DOHH2 (cell line): Measurements from ENCODE around the gene CHERP.
A peak's percentile ranks its signal among the peaks of the same experiment; 100 is the strongest.
"Not testable (repeated sequence)": the region's sequence is repeated elsewhere in the genome, so short reads cannot be mapped to it uniquely, and the experiment has no call there.

Experiments
- H3F3A ChIP-seq: fragments of 200-600 bp; sonication (generic), shearing (Covaris generic); 2 replicates; pipeline ENCODE4 v1.6.0; 2016; ENCODE audit warnings: antibody characterized with exemption, mild to moderate bottlenecking; ENCODE audit not compliant: control insufficient read depth, insufficient read depth
- H3K27ac ChIP-seq: fragments of 200-600 bp; sonication (generic); 2 replicates; pipeline ENCODE4 v1.5.1; 2014; ENCODE audit warnings: low read depth, mild to moderate bottlenecking, low read length, moderate library complexity
- H3K27me3 ChIP-seq: fragments of 200-600 bp; sonication (generic); 2 replicates; pipeline ENCODE4 v1.6.1; 2014; ENCODE audit warnings: mild to moderate bottlenecking, low read length, mixed read lengths; ENCODE audit not compliant: control insufficient read depth
- H3K36me3 ChIP-seq: fragments of 200-600 bp; sonication (generic); 2 replicates; pipeline ENCODE4 v1.6.1; 2014; ENCODE audit warnings: mild to moderate bottlenecking, low read length, moderate library complexity, mixed read lengths; ENCODE audit not compliant: control insufficient read depth
- H3K4me1 ChIP-seq: fragments of 200-600 bp; sonication (generic); 2 replicates; pipeline ENCODE4 v1.6.1; 2014; ENCODE audit warnings: mild to moderate bottlenecking, low read length, mixed read lengths; ENCODE audit not compliant: control insufficient read depth
- H3K4me2 ChIP-seq: fragments of 200-600 bp; sonication (generic); 2 replicates; pipeline ENCODE4 v1.6.0; 2014; ENCODE audit warnings: mild to moderate bottlenecking, low read length, moderate library complexity
- H3K4me3 ChIP-seq: fragments of 200-600 bp; sonication (generic); 2 replicates; pipeline ENCODE4 v1.5.1; 2014; ENCODE audit warnings: mild to moderate bottlenecking, low read length, mixed read lengths
- H3K79me2 ChIP-seq: fragments of 200-600 bp; sonication (generic); 2 replicates; pipeline ENCODE4 v1.6.1; 2014; ENCODE audit warnings: mild to moderate bottlenecking, low read length, mixed read lengths; ENCODE audit not compliant: control insufficient read depth
- H3K9me2 ChIP-seq: fragments of 200-600 bp; sonication (generic); replicated peaks from 2 replicates; pipeline ENCODE4 v1.6.1; 2014; ENCODE audit warnings: mild to moderate bottlenecking, low read length, mixed read lengths; ENCODE audit not compliant: control insufficient read depth
- H3K9me3 ChIP-seq: fragments of 200-600 bp; sonication (generic); 2 replicates; pipeline ENCODE4 v1.6.1; 2014; ENCODE audit warnings: antibody characterized with exemption, low read length, mixed read lengths; ENCODE audit not compliant: control insufficient read depth, insufficient read depth
- H4K20me1 ChIP-seq: fragments of 200-600 bp; sonication (generic); 2 replicates; pipeline ENCODE4 v1.6.0; 2014; ENCODE audit warnings: low read depth, mild to moderate bottlenecking, antibody characterized with exemption, low read length, moderate library complexity; ENCODE audit not compliant: control insufficient read depth, insufficient read depth
- CTCF ChIP-seq: fragments of 200-600 bp; sonication (generic); IDR thresholded peaks from one replicate; pipeline ENCODE4 v1.5.1; 2014; ENCODE audit warnings: antibody characterized with exemption, mild to moderate bottlenecking, low read depth, low read length; ENCODE audit not compliant: poor library complexity, severe bottlenecking
- EZH2phosphoT487 ChIP-seq: fragments of 200-600 bp; sonication (generic); IDR thresholded peaks from 2 replicates; pipeline ENCODE4 v1.6.1; 2017; ENCODE audit warnings: borderline replicate concordance, mild to moderate bottlenecking, antibody characterized with exemption, low read length, moderate library complexity, mixed read lengths

Gene CHERP

GRCh38 chr19:16497042-16497441 lies 45.2 kb downstream of the CHERP start:
- Histone ChIP-seq H3K9me3 (no peaks in the 10 kb centered on the region), H3K79me2 (peaks cover 33% of the 10 kb centered on the region), H3K4me2 (peak overlapping the region; percentile 78), H3K9me2 (no peaks in the 10 kb centered on the region), H4K20me1 (no peaks in the 10 kb centered on the region), H3F3A (peaks cover 3% of the 10 kb centered on the region; the same call in 1 of the 2 replicates), H3K27ac (no peak overlapping the region), H3K4me1 (peaks cover 24% of the 10 kb centered on the region), H3K4me3 (peak overlapping the region; percentile 89), H3K36me3 (peaks cover 8% of the 10 kb centered on the region), H3K27me3 (no peaks in the 10 kb centered on the region)
- no peak for TF ChIP-seq EZH2phosphoT487
- TF ChIP-seq CTCF = no peak

- H3K4me1 ChIP-seq = peaks cover 24% of the 10 kb centered on the region
- H3F3A ChIP-seq = peaks cover 3% of the 10 kb centered on the region; the same call in 1 of the 2 replicates
- peak overlapping the region; percentile 78 for H3K4me2 ChIP-seq
- no peak overlapping the region for H3K27ac ChIP-seq
- peaks cover 8% of the 10 kb centered on the region for H3K36me3 ChIP-seq
- no peaks in the 10 kb centered on the region for H3K9me2 ChIP-seq
- no peaks in the 10 kb centered on the region for H3K27me3 ChIP-seq
- H3K79me2 ChIP-seq = peaks cover 33% of the 10 kb centered on the region
- no peaks in the 10 kb centered on the region for H4K20me1 ChIP-seq
- H3K4me3 ChIP-seq = peak overlapping the region; percentile 89
- TF ChIP-seq EZH2phosphoT487 (no peak), CTCF (no peak)
- H3K9me3 ChIP-seq = no peaks in the 10 kb centered on the region
Observed at GRCh38 chr19:16496613-16496983, 45.6 kb downstream of the CHERP start.

- Histone ChIP-seq H4K20me1 (no peaks in the 10 kb centered on the region), H3K79me2 (peaks cover 33% of the 10 kb centered on the region), H3F3A (peaks cover 3% of the 10 kb centered on the region; the same call in 1 of the 2 replicates), H3K4me1 (peaks cover 24% of the 10 kb centered on the region), H3K27me3 (no peaks in the 10 kb centered on the region), H3K4me3 (peak within 1 kb of the TSS; percentile 89), H3K9me3 (no peaks in the 10 kb centered on the region), H3K9me2 (no peaks in the 10 kb centered on the region), H3K4me2 (peak within 1 kb of the TSS; percentile 93), H3K36me3 (peaks cover 6% of the 10 kb centered on the region), H3K27ac (no peak within 1 kb of the TSS)
- TF ChIP-seq EZH2phosphoT487 (no peak), CTCF (no peak)
Observed at GRCh38 chr19:16495982-16496612, 46.1 kb downstream of the CHERP start, which contains the start of the genes C19orf44 and CALR3. Gene C19orf44 (plus strand): TSS chr19:16496394. CDS start chr19:16500793, 4,399 bp downstream. Gene CALR3 (minus strand): TSS chr19:16496167. CDS start chr19:16496129, 38 bp downstream.

DNA sequence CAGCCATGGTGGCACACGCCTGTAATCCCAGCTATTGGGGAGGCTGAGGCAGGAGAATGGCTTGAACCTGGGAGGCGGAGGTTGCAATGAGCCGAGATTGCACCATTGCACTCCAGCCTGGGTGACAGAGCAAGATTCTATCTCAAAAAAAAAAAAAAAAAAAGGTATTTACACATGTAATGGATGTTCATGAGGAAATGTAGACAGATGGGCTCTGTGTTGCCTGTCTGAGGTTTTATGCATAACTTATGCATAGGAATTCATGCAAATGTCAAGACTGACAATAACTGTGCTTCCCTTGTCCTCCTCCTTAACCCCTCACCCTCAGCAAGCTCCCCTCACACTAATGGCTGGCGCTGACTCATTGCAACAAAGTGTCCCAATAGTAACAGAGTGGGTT lies 55.8 kb downstream of the CHERP start:
- H3K36me3 ChIP-seq, H3F3A ChIP-seq, H3K4me3 ChIP-seq, H3K27ac ChIP-seq, H4K20me1 ChIP-seq, H3K9me2 ChIP-seq, H3K9me3 ChIP-seq, H3K79me2 ChIP-seq, H3K27me3 ChIP-seq: not testable (repeated sequence)
- H3K4me1 ChIP-seq = peaks cover 21% of the 10 kb centered on the region
- H3K4me2 ChIP-seq = peak overlapping the region; percentile 36; the same call in 1 of the 2 replicates
